ENCODE data around the gene STOM. TPM values are rescaled to one million over a fixed set of nuclear protein-coding genes. Genes with fewer than 3 reads are reported as not detected.

Gene STOM
- total RNA-seq, 2 donors from 2014 or later = 26.6 to 35.6 TPM

GRCh38 chr9:121362813-121363621 is 7.0 kb downstream of the STOM start:
- Histone ChIP-seq H3K9me3 (ENCODE audit: control insufficient read depth, low read length) (no peaks in the 10 kb centered on the region), H3K36me3 (ENCODE audit: control insufficient read depth, insufficient read depth, low read length) (no peaks in the 10 kb centered on the region), H3K4me3 (ENCODE audit: low read length) (no peak overlapping the region), H3K27me3 (ENCODE audit: control insufficient read depth, insufficient read depth, low read length, poor library complexity, severe bottlenecking) (no peaks in the 10 kb centered on the region), H3K9ac (ENCODE audit: extremely low read depth, low read length, poor library complexity, severe bottlenecking) (no peak overlapping the region), H3K4me1 (ENCODE audit: control insufficient read depth, insufficient read depth, low read length) (peaks cover 7% of the 10 kb centered on the region), H3K27ac (ENCODE audit: low read depth, low read length) (no peak overlapping the region)
- no peak for TF ChIP-seq CTCF (conservative IDR thresholded peaks at IDR 0.05)
- H3K4me3 Mint-ChIP-seq = no peak overlapping the region
- no peak overlapping the region for H3K27ac Mint-ChIP-seq
- no peaks in the 10 kb centered on the region for H3K9me3 Mint-ChIP-seq
- H3K27me3 Mint-ChIP-seq (ENCODE audit: insufficient read depth) = no peaks in the 10 kb centered on the region
- H3K4me1 Mint-ChIP-seq = peaks cover 33% of the 10 kb centered on the region
- 63 to 75% methylated on average over 1 to 2 of the region's 2 CpGs for WGBS, 2 experiments (ENCODE audit: insufficient coverage in 1 of 2, insufficient read length in 1 of 2)
- no peak for DNase-seq
- no peaks in the 10 kb centered on the region for H3K36me3 Mint-ChIP-seq (ENCODE audit: low read depth)

DNA sequence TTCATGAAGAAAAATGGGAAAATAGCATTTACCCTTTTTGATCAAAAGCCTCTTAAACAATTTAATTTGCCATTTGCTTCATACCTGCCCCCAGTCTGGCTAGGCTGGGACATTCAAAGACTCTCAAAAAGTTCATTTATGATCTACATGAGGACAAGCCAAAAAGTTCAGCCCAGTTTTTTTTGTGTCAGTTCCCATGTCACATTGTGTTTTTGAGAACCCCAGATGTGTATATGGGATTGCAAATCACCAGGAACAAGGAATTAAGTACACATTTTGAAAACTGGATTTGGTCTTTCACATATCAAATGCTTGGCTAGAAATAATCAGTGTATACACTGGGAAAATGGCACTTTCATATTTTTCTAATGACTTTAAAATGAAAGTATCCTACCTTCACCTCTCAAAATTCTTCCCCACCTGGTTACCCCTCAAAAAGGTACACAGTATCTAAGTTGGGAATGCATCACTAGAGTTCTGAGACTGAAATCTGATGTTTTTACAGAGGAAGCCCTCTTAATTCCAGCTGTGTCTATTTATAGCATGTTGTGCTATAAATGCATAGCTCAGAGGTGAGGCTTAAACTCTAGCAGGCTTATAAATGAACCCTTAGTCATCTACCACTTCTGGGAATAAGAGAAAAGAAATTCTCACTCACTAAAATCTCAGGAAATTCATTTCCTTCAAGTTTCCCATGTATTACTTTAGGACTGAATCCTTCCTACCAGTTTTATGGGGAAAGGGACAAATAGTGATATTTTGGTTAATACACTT is 9.3 kb downstream of the STOM start:
- peaks cover 21% of the 10 kb centered on the region for H3K4me1 Mint-ChIP-seq

More for the DNA sequence above, 9.3 kb downstream of the STOM start:
- TF ChIP-seq CTCF (conservative IDR thresholded peaks at IDR 0.05) = no peak
- peaks cover 3% of the 10 kb centered on the region for H3K4me1 ChIP-seq (ENCODE audit: control insufficient read depth, insufficient read depth, low read length)
- H3K4me3 ChIP-seq (ENCODE audit: low read length) = no peak overlapping the region
- H3K36me3 ChIP-seq (ENCODE audit: control insufficient read depth, insufficient read depth, low read length) = no peaks in the 10 kb centered on the region
- no peak overlapping the region for H3K27ac ChIP-seq (ENCODE audit: low read depth, low read length)
- H3K27me3 ChIP-seq (ENCODE audit: control insufficient read depth, insufficient read depth, low read length, poor library complexity, severe bottlenecking) = no peaks in the 10 kb centered on the region
- DNase-seq = no peak
- no peaks in the 10 kb centered on the region for H3K36me3 Mint-ChIP-seq (ENCODE audit: low read depth)
- no peaks in the 10 kb centered on the region for H3K9me3 Mint-ChIP-seq
- H3K9me3 ChIP-seq (ENCODE audit: control insufficient read depth, low read length) = no peaks in the 10 kb centered on the region
- no peak overlapping the region for H3K4me3 Mint-ChIP-seq
- H3K27me3 Mint-ChIP-seq (ENCODE audit: insufficient read depth) = no peaks in the 10 kb centered on the region
- no peak overlapping the region for H3K27ac Mint-ChIP-seq
- no peak overlapping the region for H3K9ac ChIP-seq (ENCODE audit: extremely low read depth, low read length, poor library complexity, severe bottlenecking)

Data from endodermal cell (in vitro differentiated cells).